Astrocyte (in vitro differentiated cells and primary cell): ENCODE data around the gene GPR137.

Experiments
- CTCF ChIP-seq: IDR thresholded peaks from 2 replicates; pipeline ENCODE4 v1.5.1; 2011; ENCODE audit warnings: low read depth, mild to moderate bottlenecking, inconsistent platforms, low read length, moderate library complexity; ENCODE audit not compliant: insufficient read depth
- EZH2 ChIP-seq: IDR thresholded peaks from 2 replicates; pipeline ENCODE4 v1.6.1; 2012; ENCODE audit warnings: mild to moderate bottlenecking, low read length, inconsistent platforms; ENCODE audit not compliant: insufficient read depth

- no peak for TF ChIP-seq CTCF
- TF ChIP-seq EZH2 = no peak
Observed at GRCh38 chr11:64248578-64248977, 37.1 kb upstream of the GPR137 start.
